GM18507 (cell line): ENCODE results near the gene CTNNA1.

ENCODE experiments used
- DNase-seq: peaks from one replicate; pipeline ENCODE4 v3.0.0; 2011; ENCODE audit warnings: low read depth; ENCODE audit not compliant: insufficient read length; ENCODE audit errors: extremely low spot score
- FAIRE-seq: peaks from 2 replicates; lab custom pipeline; 2011; peaks lifted over from hg19 to GRCh38; lab: Jason Lieb, UNC

The CTNNA1 gene

DNA sequence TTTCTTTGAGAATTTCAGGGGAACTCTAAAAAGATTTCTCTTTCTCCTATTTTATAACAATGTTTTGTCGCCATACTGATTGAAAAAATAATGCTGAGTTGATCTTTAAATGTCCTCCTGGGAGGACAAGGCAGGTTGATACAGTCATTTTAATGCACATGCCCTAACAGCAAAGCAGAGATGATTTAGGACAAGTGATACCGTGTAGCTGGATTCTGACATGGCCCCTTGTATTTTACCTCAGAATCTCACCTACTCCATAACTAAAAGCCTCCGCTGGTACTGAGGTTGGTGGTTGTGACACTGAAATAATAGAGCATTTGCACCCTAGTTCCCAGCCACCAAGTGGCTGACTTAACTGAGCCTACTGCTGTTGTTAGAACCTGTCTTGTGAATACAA lies 122.7 kb downstream of the CTNNA1 start:
- DNase-seq: no peak
- no peak for FAIRE-seq

GRCh38 chr5:138876811-138877210 lies 123.6 kb downstream of the CTNNA1 start:
- FAIRE-seq (no peak), DNase-seq (no peak)

- DNase-seq (no peak), FAIRE-seq (no peak)
Observed at GRCh38 chr5:138878437-138879235, 125.4 kb downstream of the CTNNA1 start.

GRCh38 chr5:138883211-138883610 lies 130.0 kb downstream of the CTNNA1 start:
- DNase-seq: no peak
- FAIRE-seq: no peak

GRCh38 chr5:138884094-138884493 lies 130.9 kb downstream of the CTNNA1 start:
- no peak for FAIRE-seq
- no peak for DNase-seq

DNA sequence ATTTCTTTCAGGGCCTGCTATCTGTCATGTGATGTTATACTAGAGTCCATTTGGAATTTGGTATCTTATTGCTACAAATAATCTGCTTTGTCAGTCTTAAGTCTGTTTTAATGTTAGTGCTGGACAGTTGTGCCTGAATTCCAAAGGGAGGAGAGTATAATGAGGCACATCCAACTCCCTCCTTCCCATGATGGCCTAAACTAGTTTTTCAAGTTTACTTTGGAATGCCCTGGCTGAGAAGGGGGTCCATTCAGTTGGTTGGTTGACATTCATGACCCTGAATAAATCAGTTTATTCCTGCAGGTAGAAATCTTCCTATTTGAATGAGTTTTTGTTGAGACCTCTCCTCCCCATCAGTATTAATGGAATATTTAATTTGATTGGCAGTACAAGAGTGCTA lies 131.3 kb downstream of the CTNNA1 start:
- DNase-seq (no peak), FAIRE-seq (no peak)

DNA sequence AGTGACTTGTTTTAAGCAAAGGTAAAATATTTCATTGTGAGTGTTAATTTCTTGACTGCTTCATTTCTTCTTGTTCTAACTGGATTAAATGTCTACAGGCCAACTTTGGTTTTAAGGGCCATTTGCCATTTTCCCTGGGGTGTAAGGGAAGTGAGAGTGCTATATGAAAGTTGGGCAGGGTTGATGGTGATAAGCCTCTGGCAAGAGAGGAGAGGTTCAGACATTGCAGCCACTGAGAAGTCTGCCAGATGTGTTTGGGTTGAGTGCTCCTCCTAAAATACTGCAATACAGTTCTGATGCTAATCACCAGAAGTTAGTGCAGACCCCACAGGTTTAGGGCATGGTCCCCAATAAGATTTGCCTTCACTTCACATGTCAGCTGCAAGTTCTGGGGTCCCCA lies 136.8 kb downstream of the CTNNA1 start:
- DNase-seq: no peak
- no peak for FAIRE-seq

DNA sequence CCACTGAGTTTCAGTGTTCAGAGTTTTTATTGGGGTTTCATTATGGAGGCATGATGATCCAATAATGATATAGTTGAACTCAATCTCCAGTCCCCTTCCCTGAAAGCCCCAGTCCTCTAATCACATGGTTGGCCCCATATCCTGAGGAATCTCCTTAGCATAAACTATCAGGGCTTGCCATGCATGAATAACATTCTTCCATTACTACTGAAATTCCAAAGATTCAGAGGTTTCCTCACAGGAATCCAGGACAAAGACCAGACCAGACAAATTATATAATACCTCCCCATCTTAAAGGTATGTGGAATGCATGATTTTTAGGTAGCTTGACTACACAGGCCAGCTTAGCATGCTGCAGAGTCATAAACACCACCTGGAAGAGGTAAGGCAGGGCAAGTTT lies 137.4 kb downstream of the CTNNA1 start:
- DNase-seq: no peak
- no peak for FAIRE-seq

GRCh38 chr5:138895918-138896317 lies 142.7 kb downstream of the CTNNA1 start:
- FAIRE-seq (no peak), DNase-seq (no peak)

GRCh38 chr5:138898299-138898698 lies 145.1 kb downstream of the CTNNA1 start:
- FAIRE-seq: no peak

GRCh38 chr5:138898742-138899141 lies 145.5 kb downstream of the CTNNA1 start:
- FAIRE-seq: no peak

More at GRCh38 chr5:138898299-138898698, 145.1 kb downstream of the CTNNA1 start:
- no peak for DNase-seq

GRCh38 chr5:138900281-138900965 lies 147.2 kb downstream of the CTNNA1 start:
- FAIRE-seq (no peak), DNase-seq (no peak)

More at GRCh38 chr5:138898742-138899141, 145.5 kb downstream of the CTNNA1 start:
- no peak for DNase-seq

- DNase-seq (no peak), FAIRE-seq (no peak)
Observed at GRCh38 chr5:138901716-138902115, 148.5 kb downstream of the CTNNA1 start.

- DNase-seq (no peak), FAIRE-seq (no peak)
Observed at GRCh38 chr5:138903130-138903775, 150.0 kb downstream of the CTNNA1 start.

DNA sequence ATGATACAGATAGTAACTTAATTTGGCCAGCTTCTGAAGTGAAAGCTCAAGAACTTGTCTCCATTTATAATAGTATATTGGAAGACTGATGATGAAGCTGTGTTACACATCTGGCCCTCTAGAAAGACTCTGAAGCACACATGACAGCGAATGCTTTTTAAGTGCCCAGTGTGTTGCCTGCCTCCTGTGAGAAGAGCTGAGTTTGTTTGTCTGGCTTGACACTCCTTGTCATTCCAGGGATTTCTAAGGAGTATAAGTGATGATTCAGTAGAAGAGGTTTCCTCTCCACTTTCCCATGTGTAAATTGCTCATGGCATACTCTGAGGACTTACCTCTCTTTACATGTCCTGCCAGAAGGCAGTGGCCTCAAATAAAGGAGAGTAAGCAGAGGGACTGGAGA lies 152.3 kb downstream of the CTNNA1 start:
- no peak for DNase-seq
- FAIRE-seq: no peak

- DNase-seq (no peak), FAIRE-seq (no peak)
Observed at GRCh38 chr5:138909734-138910133, 156.5 kb downstream of the CTNNA1 start.

GRCh38 chr5:138910546-138911185 lies 157.4 kb downstream of the CTNNA1 start:
- no peak for DNase-seq
- FAIRE-seq: no peak

- FAIRE-seq (no peak), DNase-seq (no peak)
Observed at GRCh38 chr5:138911441-138911840, 158.2 kb downstream of the CTNNA1 start.

GRCh38 chr5:138912093-138912492 lies 158.9 kb downstream of the CTNNA1 start:
- FAIRE-seq: no peak
- DNase-seq: no peak

- no peak for DNase-seq
- FAIRE-seq: no peak
Observed at GRCh38 chr5:138913773-138914172, 160.5 kb downstream of the CTNNA1 start.
